Measurements from ENCODE around the gene TFIP11.

TFIP11 gene

GRCh38 chr22:26512149-26512793 is at the start of gene TFIP11:
Gene TFIP11, minus strand, starts transcription at chr22:26512473. Its CDS starts 2,201 bp downstream, at chr22:26510272.
- no peak for FAIRE-seq

GRCh38 chr22:26561756-26562417 is 49.6 kb upstream of the TFIP11 start:
- FAIRE-seq, result no peak

- no peak for FAIRE-seq
Observed at GRCh38 chr22:26559961-26560575, 47.8 kb upstream of the TFIP11 start.

- no peak for FAIRE-seq
Observed at GRCh38 chr22:26558248-26558895, 46.1 kb upstream of the TFIP11 start.

- FAIRE-seq, result no peak
Observed at GRCh38 chr22:26556904-26557303, 44.6 kb upstream of the TFIP11 start.

GRCh38 chr22:26555478-26555877 is 43.2 kb upstream of the TFIP11 start:
- no peak for FAIRE-seq

- no peak for FAIRE-seq
Observed at GRCh38 chr22:26554956-26555355, 42.7 kb upstream of the TFIP11 start.

- no peak for FAIRE-seq
Observed at GRCh38 chr22:26553056-26553752, 40.9 kb upstream of the TFIP11 start.

GRCh38 chr22:26552466-26552865 is 40.2 kb upstream of the TFIP11 start:
- no peak for FAIRE-seq

- FAIRE-seq, result no peak
Observed at GRCh38 chr22:26551568-26551967, 39.3 kb upstream of the TFIP11 start.

GRCh38 chr22:26550498-26551033 is 38.3 kb upstream of the TFIP11 start:
- no peak for FAIRE-seq

- FAIRE-seq, result no peak
Observed at GRCh38 chr22:26549902-26550497, 37.7 kb upstream of the TFIP11 start.

- FAIRE-seq, result no peak
Observed at GRCh38 chr22:26548984-26549383, 36.7 kb upstream of the TFIP11 start.

GRCh38 chr22:26548303-26548702 is 36.0 kb upstream of the TFIP11 start:
- FAIRE-seq, result no peak

GRCh38 chr22:26547837-26548236 is 35.6 kb upstream of the TFIP11 start:
- no peak for FAIRE-seq

GRCh38 chr22:26547426-26547825 is 35.2 kb upstream of the TFIP11 start:
- FAIRE-seq, result no peak

GRCh38 chr22:26546282-26546681 is 34.0 kb upstream of the TFIP11 start:
- no peak for FAIRE-seq

GRCh38 chr22:26545827-26546226 is 33.6 kb upstream of the TFIP11 start:
- no peak for FAIRE-seq

GRCh38 chr22:26545385-26545784 is 33.1 kb upstream of the TFIP11 start:
- FAIRE-seq, result no peak

- no peak for FAIRE-seq
Observed at GRCh38 chr22:26544489-26544888, 32.2 kb upstream of the TFIP11 start.

GRCh38 chr22:26542831-26543230 is 30.6 kb upstream of the TFIP11 start:
- no peak for FAIRE-seq

- no peak for FAIRE-seq
Observed at GRCh38 chr22:26541167-26541819, 29.0 kb upstream of the TFIP11 start.
